OCI-M2 (cell line): Measurements from ENCODE around the gene R3HDM2.

Source experiments
- DNase-seq: peaks from one replicate; lab custom pipeline; 2025; ENCODE audit not compliant: unreplicated experiment; lab: John Stamatoyannopoulos, UW

R3HDM2 gene

DNA sequence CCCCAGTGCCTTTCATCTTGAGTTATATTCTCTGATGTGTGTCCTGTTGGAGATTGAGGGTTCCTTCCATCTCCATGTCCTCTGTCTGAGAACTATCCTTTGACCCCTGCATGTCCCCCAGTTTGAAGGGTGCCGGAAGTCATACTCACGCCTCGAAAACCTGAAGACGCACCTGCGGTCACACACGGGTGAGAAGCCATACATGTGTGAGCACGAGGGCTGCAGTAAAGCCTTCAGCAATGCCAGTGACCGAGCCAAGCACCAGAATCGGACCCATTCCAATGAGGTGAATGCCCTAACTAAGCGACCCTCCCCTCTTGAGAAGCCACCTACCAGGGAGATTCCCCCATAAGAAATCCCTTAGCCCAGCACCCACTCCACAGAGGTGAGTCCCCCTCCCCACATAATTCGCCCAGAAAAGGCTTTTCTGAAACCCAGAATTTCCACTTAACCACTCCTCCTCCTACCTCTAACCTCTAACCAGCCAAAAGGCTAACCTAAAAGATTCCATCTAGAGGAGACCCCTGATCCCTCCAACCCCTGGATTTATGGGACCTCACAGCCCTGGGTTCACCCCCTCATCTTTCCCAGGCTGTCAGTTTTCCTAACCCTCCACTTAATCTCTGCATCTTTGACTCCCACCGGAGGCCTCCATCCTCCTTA is 36.5 kb upstream of the R3HDM2 start:
- DNase-seq: no peak

DNA sequence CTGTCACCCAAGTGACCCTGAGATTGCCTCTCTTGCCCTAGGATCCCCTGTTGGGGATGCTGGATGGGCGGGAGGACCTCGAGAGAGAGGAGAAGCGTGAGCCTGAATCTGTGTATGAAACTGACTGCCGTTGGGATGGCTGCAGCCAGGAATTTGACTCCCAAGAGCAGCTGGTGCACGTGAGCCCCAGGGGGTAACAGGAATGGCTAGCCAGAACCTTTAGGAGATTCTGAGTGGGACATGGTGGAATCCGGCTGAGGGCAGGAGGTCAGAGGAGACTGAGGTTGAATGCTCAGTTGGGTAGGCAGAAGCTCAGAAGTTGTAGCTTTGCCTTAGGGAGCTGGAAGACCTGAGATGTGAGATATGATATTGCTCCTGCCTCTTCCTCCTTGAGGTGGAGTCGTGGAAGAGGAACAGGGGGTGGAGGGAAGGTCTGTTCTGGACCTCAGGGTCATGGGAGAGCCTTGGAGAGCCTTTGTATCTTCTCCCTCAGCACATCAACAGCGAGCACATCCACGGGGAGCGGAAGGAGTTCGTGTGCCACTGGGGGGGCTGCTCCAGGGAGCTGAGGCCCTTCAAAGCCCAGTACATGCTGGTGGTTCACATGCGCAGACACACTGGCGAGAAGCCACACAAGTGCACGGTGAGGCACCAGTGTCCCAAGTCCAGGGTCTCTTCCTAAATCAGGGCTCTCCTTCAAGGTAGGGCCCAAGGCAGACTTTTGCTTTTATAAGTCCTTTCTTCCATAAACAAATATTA is 35.1 kb upstream of the R3HDM2 start:
- no peak for DNase-seq

DNA sequence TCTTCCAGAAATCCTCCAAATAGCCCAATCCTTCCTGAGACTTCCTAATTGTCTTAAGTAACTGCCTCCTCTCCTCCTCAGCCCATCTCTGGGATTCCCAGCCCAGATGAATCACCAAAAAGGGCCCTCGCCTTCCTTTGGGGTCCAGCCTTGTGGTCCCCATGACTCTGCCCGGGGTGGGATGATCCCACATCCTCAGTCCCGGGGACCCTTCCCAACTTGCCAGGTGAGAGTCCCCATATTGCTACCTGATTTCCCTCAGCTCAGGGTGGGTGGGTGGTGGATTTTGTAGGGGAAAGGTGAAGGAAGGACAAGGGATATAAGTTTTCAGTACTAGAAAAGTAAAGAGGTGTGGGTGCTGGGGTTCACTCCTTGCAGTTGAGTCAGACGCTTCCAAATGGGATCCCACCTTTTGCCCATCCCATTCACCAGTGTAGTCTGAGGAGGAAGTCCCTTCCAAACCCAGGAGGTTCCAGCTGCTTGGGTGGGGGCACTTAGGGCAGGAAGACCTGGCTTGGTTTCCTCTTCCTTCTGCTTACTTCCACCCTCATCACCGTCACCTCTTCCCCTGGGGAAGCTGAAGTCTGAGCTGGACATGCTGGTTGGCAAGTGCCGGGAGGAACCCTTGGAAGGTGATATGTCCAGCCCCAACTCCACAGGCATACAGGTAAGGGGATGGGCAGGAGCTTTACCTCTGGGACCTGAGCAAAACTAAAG is 34.3 kb upstream of the R3HDM2 start:
- DNase-seq: no peak

- no peak for DNase-seq
These were observed 33.7 kb upstream of the R3HDM2 start for GRCh38 chr12:57464569-57464968.

GRCh38 chr12:57462912-57463253 is 32.0 kb upstream of the R3HDM2 start:
- DNase-seq: no peak

DNA sequence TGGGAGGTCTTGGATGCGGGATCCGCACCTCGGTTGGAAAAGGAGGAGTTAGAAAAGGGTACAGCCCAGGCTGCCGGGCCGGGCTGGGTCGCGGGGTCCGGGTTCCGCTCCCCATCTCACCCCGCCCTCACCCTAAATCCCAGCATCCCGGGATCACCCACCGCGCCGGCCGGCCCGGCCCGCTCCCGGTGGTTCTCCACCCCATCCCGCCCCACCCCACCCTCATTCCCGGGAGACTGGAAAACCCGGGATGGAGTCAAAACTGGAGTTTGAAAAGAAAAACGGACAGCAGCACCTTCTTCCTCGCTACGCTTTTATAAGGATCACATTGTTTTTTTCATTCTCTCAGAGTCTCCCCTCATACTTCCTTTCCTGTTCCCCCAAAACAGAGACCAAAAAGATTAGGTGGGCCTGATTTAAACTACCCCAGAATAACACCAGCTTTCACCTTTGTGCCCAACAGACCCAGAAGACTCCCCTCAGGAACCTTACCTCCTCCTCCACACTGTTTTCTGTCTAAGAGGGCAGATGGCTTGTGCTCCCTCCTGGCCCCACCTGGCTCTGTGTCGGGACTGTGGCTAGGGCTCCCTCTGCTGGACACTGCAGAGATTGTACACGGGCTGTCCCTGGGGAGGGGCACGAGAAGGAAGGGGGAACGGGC is 31.5 kb upstream of the R3HDM2 start:
- DNase-seq: no peak

- no peak for DNase-seq
These were observed 31.0 kb upstream of the R3HDM2 start for GRCh38 chr12:57461917-57462250.

DNA sequence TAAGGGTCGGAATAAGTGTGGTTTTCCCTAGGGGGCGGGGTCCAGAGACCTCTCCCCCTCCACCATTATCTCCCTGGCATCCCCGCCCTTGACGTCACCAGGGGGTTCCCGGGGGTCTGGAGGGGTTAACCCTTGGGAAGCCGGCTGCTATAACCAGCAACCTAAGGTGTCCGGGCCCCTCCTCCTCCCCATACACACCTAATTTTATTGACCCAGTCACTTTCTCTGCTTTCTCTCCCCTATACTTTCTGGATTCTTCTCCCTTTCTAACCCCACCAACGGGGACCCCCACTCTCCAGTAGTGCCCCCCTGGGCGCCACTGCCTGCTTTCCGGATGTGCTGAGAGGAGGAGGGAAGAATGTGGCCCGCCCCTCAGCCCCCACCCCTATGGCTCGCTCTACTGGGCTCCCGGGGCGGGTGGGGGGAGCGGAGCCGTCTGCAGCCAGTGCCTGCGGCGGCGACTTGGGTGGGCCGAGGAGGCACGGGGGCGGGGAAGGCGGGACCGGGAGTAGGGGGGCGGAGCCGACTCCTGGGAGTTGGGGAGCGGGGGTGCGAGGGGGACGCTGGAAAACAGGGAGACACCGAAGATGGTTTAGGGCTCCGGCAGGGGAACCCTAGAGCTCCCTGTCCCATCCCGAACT is 30.6 kb upstream of the R3HDM2 start:
- no peak for DNase-seq

DNA sequence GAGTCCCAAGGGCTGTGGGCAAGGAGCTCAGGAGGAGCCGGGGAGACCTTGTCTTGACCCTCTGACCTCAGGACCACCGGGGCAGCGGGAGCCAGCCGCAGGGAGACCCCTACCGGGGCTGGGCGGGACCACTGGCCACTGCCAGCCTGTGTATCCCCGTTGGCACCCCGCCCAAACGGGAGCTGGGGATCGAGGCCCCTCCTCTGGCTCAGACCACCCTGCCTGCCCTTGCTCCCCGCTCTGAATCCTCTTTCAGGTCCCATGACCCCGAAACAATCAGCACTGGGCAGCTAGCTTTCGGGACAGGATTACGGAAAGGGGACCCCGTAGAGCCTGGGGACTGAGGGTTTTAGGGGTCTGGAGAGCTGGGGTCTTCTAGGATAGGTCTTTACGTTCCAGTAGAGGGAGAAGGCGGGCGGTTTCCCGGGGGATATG is 30.0 kb upstream of the R3HDM2 start:
- no peak for DNase-seq

DNA sequence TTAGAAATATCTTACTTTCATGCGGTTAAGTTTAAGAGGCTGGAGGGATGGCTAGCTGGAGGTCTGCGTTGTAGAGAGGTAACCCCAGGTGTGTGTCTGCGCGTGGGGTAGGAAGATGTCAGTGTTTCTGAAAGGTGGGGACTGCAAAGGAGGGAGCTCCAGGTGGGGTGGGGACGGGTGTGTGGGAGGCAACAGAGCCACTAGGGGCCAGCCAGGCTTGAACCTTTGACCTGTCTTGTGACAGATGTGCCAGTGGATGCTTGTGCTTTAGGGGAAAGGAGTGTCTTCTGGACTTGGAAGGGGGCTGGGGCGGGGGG is 29.6 kb upstream of the R3HDM2 start:
- no peak for DNase-seq

DNA sequence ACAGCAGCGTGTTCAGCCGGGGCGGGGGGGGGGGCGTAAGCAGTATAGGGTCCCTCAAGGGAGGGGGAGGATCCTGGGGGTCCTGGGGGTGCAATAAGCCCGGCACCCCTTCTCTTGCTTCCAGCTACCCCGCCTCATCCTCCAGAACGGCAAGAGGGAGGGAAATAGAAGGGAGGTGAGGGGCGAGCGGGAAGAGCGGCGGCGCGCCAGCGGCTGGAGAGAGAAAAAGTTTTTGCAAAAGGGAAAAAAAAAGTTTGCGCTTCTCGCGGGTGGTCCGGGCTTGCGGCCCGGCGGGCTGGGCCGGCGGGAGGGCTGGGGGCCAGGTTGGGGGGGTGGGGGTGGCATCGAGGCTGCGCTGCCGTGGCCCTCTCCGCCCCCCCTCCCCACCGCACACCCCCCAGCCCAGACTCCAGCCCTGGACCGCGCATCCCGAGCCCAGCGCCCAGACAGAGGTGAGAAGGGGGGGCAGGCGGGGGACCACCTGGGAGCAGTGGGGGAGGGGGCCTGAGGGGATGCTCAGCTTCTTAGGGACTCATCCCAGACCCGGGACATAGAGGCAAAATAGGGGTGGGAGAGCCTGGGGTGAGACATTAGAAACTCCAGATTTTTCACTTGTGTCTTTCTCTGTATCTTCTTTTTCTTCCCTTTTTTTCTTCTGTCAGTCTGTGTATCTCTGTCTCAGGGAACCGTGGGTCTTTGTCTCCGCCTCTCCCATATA is 29.1 kb upstream of the R3HDM2 start, which contains the start of gene GLI1:
Gene GLI1, plus strand, starts transcription at position 36 of the 718 bp plus-strand sequence. CDS start 3,907 bp downstream, outside the sequence.
- no peak for DNase-seq

DNA sequence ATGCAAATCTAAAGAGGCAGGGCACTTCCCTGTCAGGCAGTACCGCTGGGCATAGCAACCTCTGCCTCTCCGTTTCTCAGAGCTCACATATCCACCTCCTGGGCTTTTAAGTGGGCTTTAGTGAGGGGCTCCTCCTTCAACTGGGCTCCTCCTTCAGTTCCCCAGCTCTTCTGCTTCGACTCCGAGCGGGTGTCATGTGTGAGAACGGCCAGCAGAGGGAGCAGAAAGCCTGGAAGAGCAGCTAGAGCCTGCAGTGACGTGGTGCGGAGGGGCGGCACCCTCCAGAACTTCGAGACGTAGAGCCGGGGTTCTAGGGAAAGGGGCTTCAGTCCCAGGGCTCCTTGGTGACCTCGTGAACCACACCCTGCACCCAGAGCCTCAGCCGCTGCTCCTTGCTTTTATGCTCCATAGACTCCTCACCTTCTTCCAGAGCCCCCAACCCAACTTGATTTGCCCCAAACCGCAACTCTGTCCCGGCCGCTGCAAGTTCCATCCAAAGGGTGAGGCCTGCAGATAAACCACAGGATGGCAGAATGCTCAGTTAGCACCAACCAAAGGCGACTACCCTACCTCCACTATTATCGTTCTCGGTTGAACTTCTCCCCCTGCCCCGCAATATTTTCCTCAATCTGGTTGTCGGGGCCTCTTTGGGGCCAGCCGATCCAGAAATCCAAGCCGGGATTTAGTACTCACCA is 28.4 kb upstream of the R3HDM2 start:
- peak; percentile 56 for DNase-seq

GRCh38 chr12:57458665-57459054 is 27.8 kb upstream of the R3HDM2 start:
- DNase-seq: no peak

DNA sequence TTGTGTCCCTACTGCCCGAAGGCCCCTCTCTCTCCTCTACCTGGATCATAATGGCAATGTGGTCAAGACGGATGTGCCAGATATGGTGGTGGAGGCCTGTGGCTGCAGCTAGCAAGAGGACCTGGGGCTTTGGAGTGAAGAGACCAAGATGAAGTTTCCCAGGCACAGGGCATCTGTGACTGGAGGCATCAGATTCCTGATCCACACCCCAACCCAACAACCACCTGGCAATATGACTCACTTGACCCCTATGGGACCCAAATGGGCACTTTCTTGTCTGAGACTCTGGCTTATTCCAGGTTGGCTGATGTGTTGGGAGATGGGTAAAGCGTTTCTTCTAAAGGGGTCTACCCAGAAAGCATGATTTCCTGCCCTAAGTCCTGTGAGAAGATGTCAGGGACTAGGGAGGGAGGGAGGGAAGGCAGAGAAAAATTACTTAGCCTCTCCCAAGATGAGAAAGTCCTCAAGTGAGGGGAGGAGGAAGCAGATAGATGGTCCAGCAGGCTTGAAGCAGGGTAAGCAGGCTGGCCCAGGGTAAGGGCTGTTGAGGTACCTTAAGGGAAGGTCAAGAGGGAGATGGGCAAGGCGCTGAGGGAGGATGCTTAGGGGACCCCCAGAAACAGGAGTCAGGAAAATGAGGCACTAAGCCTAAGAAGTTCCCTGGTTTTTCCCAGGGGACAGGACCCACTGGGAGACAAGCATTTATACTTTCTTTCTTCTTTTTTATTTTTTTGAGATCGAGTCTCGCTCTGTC is 26.1 kb upstream of the R3HDM2 start:
- DNase-seq: no peak

GRCh38 chr12:57456145-57456700 is 25.4 kb upstream of the R3HDM2 start:
- no peak for DNase-seq

GRCh38 chr12:57455374-57456144 is 24.7 kb upstream of the R3HDM2 start:
- no peak for DNase-seq

GRCh38 chr12:57454566-57455373 is 23.9 kb upstream of the R3HDM2 start, which contains the start of gene INHBE:
Gene INHBE, plus strand, starts transcription at chr12:57455307. Its CDS starts 230 bp downstream, at chr12:57455537.
- DNase-seq: no peak
